Adrenal gland (tissue), 5 donors: ENCODE measurements around the gene HBG2.

Source experiments
- CTCF ChIP-seq, 6 experiments: fragments of 450-650 bp in 4 of 6; fragments of 200-600 bp in 2 of 6; sonication (generic) in 1 of 6; IDR thresholded peaks; 1 replicate in 5 of 6; 2 replicates in 1 of 6; pipeline versions ENCODE4 v1.5.1 to v1.8.0; 2016 to 2021; ENCODE audit warnings: antibody characterized with exemption in 6 of 6, mild to moderate bottlenecking in 2 of 6, moderate library complexity in 1 of 6
- POLR2A ChIP-seq, 2 donors: fragments of 450-650 bp; IDR thresholded peaks; one replicate each; pipeline ENCODE4 v1.6.1; 2017; ENCODE audit warnings: antibody characterized with exemption in 2 of 2, mild to moderate bottlenecking in 2 of 2, moderate library complexity in 1 of 2
- donor health status: DM: no; HTN: no; CAD: no.

GRCh38 chr11:5257296-5257695 lies 2.7 kb upstream of the HBG2 start:
- TF ChIP-seq CTCF (IDR thresholded peaks at IDR 0.05) (no peak), POLR2A (IDR thresholded peaks at IDR 0.05) (no peak)
